ENCODE data around the gene ZBED4. TPM values are rescaled to one million over a fixed set of nuclear protein-coding genes. Genes with fewer than 3 reads are reported as not detected.
A peak's percentile ranks its signal among the peaks of the same experiment; 100 is the strongest.

ZBED4 gene
- total RNA-seq, 6 experiments from 2014 or later = 4.1 to 9.3 (median 5.2) TPM

DNA sequence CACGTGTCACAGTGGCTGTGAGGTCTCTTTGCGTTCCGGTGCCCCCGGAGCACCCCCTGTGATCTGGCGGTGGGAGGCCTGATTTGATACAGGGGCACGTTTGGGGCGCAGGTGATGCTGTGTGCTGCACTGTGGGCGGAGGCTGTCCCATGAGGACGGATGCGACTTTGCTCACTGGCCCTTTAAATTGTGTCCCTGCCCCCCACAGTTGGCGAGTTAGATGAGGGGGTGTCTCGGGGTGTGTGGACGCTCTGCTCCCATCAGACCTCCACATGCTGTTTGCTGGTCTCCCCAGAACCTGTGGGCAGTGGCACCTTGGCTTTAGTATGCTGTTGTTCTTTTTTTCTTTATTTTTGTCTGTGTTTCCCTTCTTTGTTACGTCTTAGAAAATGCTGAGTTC is 5.2 kb downstream of the ZBED4 start:
- intact Hi-C loops (cut with DNase I) = no loop called here
- Histone ChIP-seq H3K4me3 (no peak overlapping the region), H3K36me3 (no peaks in the 10 kb centered on the region), H3K4me1 (peaks cover 0 to 16% (median 6%) of the 10 kb centered on the region in 4 donors), H3K27ac (no peak overlapping the region), H3K27me3 (no peaks in the 10 kb centered on the region), H3K9me3 (no peaks in the 10 kb centered on the region)
- no peak for TF ChIP-seq POLR2A (IDR thresholded peaks at IDR 0.05)
- TF ChIP-seq, protein P1, sequence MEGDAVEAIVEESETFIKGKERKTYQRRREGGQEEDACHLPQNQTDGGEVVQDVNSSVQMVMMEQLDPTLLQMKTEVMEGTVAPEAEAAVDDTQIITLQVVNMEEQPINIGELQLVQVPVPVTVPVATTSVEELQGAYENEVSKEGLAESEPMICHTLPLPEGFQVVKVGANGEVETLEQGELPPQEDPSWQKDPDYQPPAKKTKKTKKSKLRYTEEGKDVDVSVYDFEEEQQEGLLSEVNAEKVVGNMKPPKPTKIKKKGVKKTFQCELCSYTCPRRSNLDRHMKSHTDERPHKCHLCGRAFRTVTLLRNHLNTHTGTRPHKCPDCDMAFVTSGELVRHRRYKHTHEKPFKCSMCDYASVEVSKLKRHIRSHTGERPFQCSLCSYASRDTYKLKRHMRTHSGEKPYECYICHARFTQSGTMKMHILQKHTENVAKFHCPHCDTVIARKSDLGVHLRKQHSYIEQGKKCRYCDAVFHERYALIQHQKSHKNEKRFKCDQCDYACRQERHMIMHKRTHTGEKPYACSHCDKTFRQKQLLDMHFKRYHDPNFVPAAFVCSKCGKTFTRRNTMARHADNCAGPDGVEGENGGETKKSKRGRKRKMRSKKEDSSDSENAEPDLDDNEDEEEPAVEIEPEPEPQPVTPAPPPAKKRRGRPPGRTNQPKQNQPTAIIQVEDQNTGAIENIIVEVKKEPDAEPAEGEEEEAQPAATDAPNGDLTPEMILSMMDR (IDR thresholded peaks at IDR 0.05) = no peak
- DNase-seq (no peak), ATAC-seq (no peak)
- 94% methylated on average over 7 of the region's 14 CpGs for WGBS (ENCODE audit: insufficient coverage, low coverage, low lambda C conversion rate, missing lambda C conversion rate)

DNA sequence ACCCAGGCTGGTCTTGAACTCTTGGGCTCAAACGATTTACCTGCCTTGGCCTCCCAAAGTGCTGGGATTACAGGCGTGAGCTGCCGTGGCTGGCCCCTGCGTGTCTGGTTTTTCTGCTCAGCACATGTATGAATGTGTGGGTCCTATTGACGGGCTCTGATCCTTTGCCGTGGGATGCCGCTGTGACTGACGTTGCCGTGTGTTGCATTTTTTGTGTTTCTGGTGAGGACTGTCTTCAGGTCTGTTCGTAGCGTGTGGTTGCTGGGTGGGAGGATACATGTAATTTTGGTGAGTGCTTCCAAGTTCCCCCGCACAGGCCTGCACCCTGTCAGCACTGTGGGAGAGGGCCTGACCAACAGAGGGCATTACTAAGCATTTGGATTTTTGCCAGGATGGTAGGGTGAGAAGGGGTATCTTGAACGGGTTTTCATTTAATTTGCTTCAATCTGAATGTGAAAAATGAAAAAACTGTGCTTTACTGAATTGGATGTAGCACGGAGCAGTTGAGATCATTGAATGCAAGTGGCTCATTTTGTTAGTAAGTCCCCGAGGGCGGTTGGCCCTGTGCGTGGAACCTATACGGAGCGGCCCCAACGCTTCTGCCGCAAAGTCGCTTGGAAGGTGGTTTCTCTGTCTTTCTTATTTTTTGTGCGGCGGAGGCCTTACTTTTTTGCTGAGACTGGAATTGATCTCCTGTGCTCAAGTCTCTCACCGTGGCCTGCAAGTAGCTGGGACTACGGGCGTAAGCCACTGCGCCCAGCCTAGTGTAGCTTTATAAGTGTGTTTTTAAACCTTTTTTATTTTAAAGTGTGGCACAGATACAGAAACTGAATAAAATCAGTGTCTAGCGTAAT is 8.2 kb downstream of the ZBED4 start:
- 88% methylated on average over 18 of the region's 29 CpGs for WGBS (ENCODE audit: insufficient coverage, low coverage, low lambda C conversion rate, missing lambda C conversion rate)
- peaks cover 0 to 4% (median 0%) of the 10 kb centered on the region in 4 donors for H3K9me3 ChIP-seq
- DNase-seq (no peak), ATAC-seq (no peak)
- no peak for TF ChIP-seq POLR2A (IDR thresholded peaks at IDR 0.05)
- TF ChIP-seq, protein P1 (IDR thresholded peaks at IDR 0.05) = no peak
- H3K4me3 ChIP-seq = no peak overlapping the region
- H3K4me1 ChIP-seq = no peaks in the 10 kb centered on the region
- no peaks in the 10 kb centered on the region for H3K27me3 ChIP-seq
- no peak overlapping the region for H3K27ac ChIP-seq
- intact Hi-C loops (cut with DNase I) = no loop called here
- H3K36me3 ChIP-seq = no peaks in the 10 kb centered on the region

DNA sequence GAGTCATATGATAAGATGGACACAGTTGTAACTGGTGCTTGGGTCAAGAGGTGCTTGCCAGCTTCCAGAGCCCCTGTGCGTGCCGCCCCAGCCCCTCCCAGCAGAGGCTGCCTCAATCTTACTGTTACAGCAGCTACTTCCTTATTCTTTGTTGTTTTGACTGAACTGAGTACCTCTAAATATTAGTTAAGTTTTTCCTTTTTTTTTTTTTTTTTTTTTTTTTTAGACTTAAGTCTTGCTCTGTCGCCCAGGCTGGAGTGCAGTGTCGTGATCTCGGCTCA is 8.8 kb downstream of the ZBED4 start:
- 79% methylated on average over 4 of the region's 5 CpGs for WGBS (ENCODE audit: insufficient coverage, low coverage, low lambda C conversion rate, missing lambda C conversion rate)
- TF ChIP-seq, protein P1 (IDR thresholded peaks at IDR 0.05) = no peak
- no peak for TF ChIP-seq POLR2A (IDR thresholded peaks at IDR 0.05)
- no peak overlapping the region for H3K4me3 ChIP-seq
- ATAC-seq (peak in 1 of 4 donors; percentile 22), DNase-seq (no peak)
- H3K9me3 ChIP-seq = peaks cover 0 to 4% (median 0%) of the 10 kb centered on the region in 4 donors
- no peaks in the 10 kb centered on the region for H3K27me3 ChIP-seq
- H3K27ac ChIP-seq = no peak overlapping the region
- peaks cover 0 to 4% (median under 1%) of the 10 kb centered on the region in 4 donors for H3K4me1 ChIP-seq
- intact Hi-C loops (cut with DNase I) = no loop called here
- H3K36me3 ChIP-seq = no peaks in the 10 kb centered on the region

DNA sequence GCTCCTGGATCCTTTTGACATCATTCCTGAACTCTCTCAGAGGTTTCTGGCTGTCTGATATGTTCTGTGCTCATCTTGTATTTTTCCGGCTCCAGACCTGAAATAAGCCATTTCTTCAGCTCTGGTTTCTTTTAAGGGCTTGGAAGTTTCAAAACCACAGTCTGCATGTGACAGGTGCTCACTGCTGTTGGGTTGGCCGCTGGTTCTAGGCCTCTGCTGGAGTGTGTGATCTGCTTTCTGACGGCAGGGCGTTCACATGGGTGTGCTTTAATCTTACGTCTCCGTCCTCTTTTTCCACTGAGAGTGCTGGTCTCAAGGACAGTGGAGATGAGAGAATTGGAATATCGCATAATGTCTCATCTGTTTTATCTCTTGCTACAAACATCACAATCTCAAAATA is 10.3 kb downstream of the ZBED4 start:
- Histone ChIP-seq H3K36me3 (no peaks in the 10 kb centered on the region), H3K4me1 (peaks cover 0 to 7% (median under 1%) of the 10 kb centered on the region in 4 donors), H3K27me3 (no peaks in the 10 kb centered on the region), H3K27ac (no peak overlapping the region), H3K4me3 (no peak overlapping the region), H3K9me3 (peaks cover 0 to 4% (median 0%) of the 10 kb centered on the region in 4 donors)
- no peak for ATAC-seq
- DNase-seq = no peak
- intact Hi-C loops (cut with DNase I) = no loop called here
- WGBS (ENCODE audit: insufficient coverage, low coverage, low lambda C conversion rate, missing lambda C conversion rate) = 68% methylated on average over 3 of the region's 7 CpGs
- no peak for TF ChIP-seq POLR2A (IDR thresholded peaks at IDR 0.05)
- TF ChIP-seq, protein P1 (IDR thresholded peaks at IDR 0.05) = no peak

Data from right lobe of liver (tissue), 6 donors.